Mesothelial cell of epicardium (in vitro differentiated cells): ENCODE results near the gene TOR1B. TPM values are rescaled to one million over a fixed set of nuclear protein-coding genes. Genes with fewer than 3 reads are reported as not detected.

Experiments
- DNase-seq, 2 experiments: peaks; one replicate each; pipeline ENCODE4 v3.0.0; 2021; ENCODE audit warnings: low spot score in 2 of 2; ENCODE audit not compliant: unreplicated experiment in 2 of 2
- H3K27ac Mint-ChIP-seq: 2 replicates; pipeline ENCODE4 v1.8.0; 2021; ENCODE audit warnings: mixed read lengths
- H3K27me3 Mint-ChIP-seq: 2 replicates; pipeline ENCODE4 v1.8.0; 2021; ENCODE audit warnings: low read depth, mixed read lengths
- H3K36me3 Mint-ChIP-seq: 2 replicates; pipeline ENCODE4 v1.8.0; 2021; ENCODE audit warnings: mixed read lengths
- H3K4me1 Mint-ChIP-seq: 2 replicates; pipeline ENCODE4 v1.8.0; 2021; ENCODE audit warnings: mixed read lengths
- H3K4me3 Mint-ChIP-seq: 2 replicates; pipeline ENCODE4 v1.8.0; 2021; ENCODE audit warnings: mild to moderate bottlenecking, moderate library complexity, mixed read lengths
- H3K9me3 Mint-ChIP-seq: 2 replicates; pipeline ENCODE4 v1.8.0; 2021; ENCODE audit warnings: mixed read lengths
- total RNA-seq: library from RNA; stranded (reverse); gene quantifications from 3 replicates; pipeline ENCODE4 v1.2.1, GENCODE V29; 2021
- TF ChIP-seq, protein P1 (sequence below): fragments of 200-600 bp; sonication (generic); IDR thresholded peaks from one replicate; pipeline ENCODE4 v1.5.0; 2021; ENCODE audit warnings: antibody characterized with exemption; ENCODE audit not compliant: unreplicated experiment

The TOR1B gene
- total RNA-seq, 1 donor from 2014 or later, result 18.0 TPM

DNA sequence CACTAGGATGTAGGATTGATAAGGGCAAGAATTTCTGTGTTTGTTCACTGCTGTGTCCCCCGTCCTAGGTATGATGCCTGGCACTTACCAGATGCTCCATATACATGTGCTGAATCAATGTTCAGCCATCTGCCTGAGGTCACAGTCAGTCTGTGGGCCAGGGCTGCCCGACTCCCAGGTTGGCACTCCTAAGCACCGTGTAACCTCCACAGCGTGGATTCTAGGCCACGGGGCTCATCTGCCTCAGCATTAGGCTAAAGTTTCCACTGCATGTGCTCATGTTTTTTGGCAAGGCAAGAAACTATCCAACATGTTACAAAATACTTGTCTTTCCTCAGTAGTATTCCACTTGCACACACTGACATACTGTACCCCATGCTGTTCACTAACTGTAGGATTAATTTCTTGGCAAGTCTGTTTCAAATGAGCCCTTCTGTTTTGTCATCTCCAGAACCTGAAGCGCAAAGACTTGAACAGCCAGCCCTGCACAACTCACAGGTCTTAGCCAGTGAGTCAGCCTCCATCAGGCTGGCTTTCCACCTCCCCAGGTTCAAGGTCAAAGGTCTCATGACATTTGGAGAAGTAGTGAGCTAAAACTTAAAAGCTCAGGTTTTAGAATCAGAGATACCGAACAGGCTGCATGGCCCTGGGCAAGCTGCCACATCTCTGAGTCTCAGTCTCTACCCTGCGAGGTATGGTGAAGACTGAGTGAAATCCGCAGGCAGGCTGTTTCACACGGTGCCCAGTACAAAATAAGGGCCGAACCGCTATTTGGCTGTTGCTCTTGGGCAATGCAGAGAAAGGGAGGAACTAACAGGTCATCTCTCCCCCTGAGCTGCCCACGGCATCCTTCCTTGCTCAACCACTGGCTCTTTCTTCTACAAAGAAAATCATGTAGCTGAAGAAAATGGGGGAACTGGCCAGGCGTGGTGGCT lies 13.8 kb downstream of the TOR1B start:
- H3K4me3 Mint-ChIP-seq, result no peak overlapping the region
- H3K36me3 Mint-ChIP-seq, result peaks cover 30% of the 10 kb centered on the region

DNA sequence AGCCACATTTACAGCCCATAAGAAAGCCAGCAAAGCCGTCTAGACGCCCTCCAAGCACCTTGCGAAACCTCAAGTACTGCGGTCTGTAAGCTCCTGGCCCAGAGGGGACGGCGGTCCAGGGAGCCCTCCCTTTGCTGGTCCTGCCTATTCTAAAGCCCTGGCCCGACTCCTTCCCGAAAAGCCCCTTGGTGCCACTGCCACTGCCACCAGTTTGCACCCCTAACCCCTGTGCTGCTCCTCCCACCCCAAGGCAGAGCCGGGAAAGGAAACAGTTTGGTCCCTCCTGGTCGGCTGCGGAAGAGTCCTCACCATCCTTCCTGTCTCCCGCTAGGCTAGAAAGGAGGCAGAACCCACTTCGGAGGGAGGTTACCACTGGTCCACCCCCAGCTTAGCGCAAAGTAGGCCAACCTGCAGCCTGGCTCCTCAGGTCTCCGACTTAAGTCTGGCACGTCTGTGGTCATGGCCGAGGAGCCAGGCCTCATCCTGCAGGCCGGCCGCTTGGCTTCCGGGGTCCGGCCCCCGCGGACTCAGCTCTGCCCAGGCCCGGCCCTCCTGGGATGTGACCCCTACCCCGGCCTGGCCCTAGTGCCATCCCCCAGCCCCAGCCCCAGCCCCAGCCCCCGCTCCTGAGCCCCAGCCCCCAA lies 20.0 kb downstream of the TOR1B start:
- H3K36me3 Mint-ChIP-seq, result peaks cover 14% of the 10 kb centered on the region
- H3K27ac Mint-ChIP-seq, result peak overlapping the region; percentile 73
- peak overlapping the region; percentile 76 for H3K4me3 Mint-ChIP-seq
- H3K27me3 Mint-ChIP-seq, result no peaks in the 10 kb centered on the region
- H3K9me3 Mint-ChIP-seq, result no peaks in the 10 kb centered on the region
- TF ChIP-seq, protein P1, sequence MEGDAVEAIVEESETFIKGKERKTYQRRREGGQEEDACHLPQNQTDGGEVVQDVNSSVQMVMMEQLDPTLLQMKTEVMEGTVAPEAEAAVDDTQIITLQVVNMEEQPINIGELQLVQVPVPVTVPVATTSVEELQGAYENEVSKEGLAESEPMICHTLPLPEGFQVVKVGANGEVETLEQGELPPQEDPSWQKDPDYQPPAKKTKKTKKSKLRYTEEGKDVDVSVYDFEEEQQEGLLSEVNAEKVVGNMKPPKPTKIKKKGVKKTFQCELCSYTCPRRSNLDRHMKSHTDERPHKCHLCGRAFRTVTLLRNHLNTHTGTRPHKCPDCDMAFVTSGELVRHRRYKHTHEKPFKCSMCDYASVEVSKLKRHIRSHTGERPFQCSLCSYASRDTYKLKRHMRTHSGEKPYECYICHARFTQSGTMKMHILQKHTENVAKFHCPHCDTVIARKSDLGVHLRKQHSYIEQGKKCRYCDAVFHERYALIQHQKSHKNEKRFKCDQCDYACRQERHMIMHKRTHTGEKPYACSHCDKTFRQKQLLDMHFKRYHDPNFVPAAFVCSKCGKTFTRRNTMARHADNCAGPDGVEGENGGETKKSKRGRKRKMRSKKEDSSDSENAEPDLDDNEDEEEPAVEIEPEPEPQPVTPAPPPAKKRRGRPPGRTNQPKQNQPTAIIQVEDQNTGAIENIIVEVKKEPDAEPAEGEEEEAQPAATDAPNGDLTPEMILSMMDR, result no peak
- H3K4me1 Mint-ChIP-seq, result peaks cover 8% of the 10 kb centered on the region
- no peak for DNase-seq

More for the DNA sequence above, 13.8 kb downstream of the TOR1B start:
- DNase-seq, result no peak
- Mint-ChIP-seq H3K9me3 (no peaks in the 10 kb centered on the region), H3K4me1 (no peaks in the 10 kb centered on the region), H3K27ac (no peak overlapping the region), H3K27me3 (no peaks in the 10 kb centered on the region)
- TF ChIP-seq, protein P1, result no peak

- no peaks in the 10 kb centered on the region for H3K27me3 Mint-ChIP-seq
- H3K36me3 Mint-ChIP-seq, result peaks cover 11% of the 10 kb centered on the region
- H3K4me3 Mint-ChIP-seq, result peak overlapping the region; percentile 76
- H3K27ac Mint-ChIP-seq, result no peak overlapping the region
- no peaks in the 10 kb centered on the region for H3K9me3 Mint-ChIP-seq
- TF ChIP-seq, protein P1, result no peak
- peaks cover 8% of the 10 kb centered on the region for H3K4me1 Mint-ChIP-seq
- DNase-seq, result no peak
These were observed 20.6 kb downstream of the TOR1B start for GRCh38 chr9:129823542-129823934.

GRCh38 chr9:129823935-129824601 lies 21.1 kb downstream of the TOR1B start, which contains the start of gene TOR1A:
Gene TOR1A, minus strand, starts transcription at chr9:129824136. Its CDS starts 51 bp downstream, at chr9:129824085.
- Mint-ChIP-seq H3K4me3 (peak within 1 kb of the TSS; percentile 76), H3K27me3 (no peaks in the 10 kb centered on the region), H3K4me1 (peaks cover 8% of the 10 kb centered on the region), H3K27ac (peak within 1 kb of the TSS; percentile 73), H3K36me3 (peaks cover 6% of the 10 kb centered on the region), H3K9me3 (no peaks in the 10 kb centered on the region)
- TF ChIP-seq, protein P1, result no peak
- DNase-seq, result peak; percentile 77 to 91

DNA sequence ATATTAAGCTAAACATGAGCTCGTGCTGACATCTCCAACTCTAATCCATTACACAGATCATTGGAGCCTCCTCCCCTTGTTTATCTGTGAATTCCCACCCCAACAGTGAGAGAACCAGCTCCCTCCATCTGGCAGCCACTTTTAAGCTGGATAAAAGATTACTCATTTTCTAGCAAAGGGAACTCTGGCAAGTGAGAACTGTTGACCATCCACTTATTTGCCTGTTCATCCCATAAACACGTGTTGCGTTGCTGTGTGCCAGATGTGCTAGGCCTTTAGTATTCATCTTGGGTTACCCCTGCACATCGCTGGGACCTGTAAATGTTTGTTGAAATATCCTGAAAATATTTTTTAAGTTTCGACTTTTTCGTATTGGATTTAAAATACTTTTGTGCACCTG lies 23.4 kb downstream of the TOR1B start:
- Mint-ChIP-seq H3K4me3 (no peak overlapping the region), H3K27ac (no peak overlapping the region), H3K36me3 (peaks cover 8% of the 10 kb centered on the region)

More for the DNA sequence above, 23.4 kb downstream of the TOR1B start:
- TF ChIP-seq, protein P1, result no peak
- Mint-ChIP-seq H3K4me1 (peaks cover 8% of the 10 kb centered on the region), H3K27me3 (no peaks in the 10 kb centered on the region), H3K9me3 (no peaks in the 10 kb centered on the region)
- no peak for DNase-seq
